Keratinocyte (primary cell): ENCODE data around the gene MOB1B. TPM values are rescaled to one million over a fixed set of nuclear protein-coding genes. Genes with fewer than 3 reads are reported as not detected.
"Not testable (repeated sequence)": the region's sequence is repeated elsewhere in the genome, so short reads cannot be mapped to it uniquely, and the experiment has no call there.

ENCODE experiments used
- DNase-seq: peaks from one replicate; pipeline ENCODE4 v3.0.0-alpha.2; 2011; ENCODE audit warnings: low read depth, missing footprints, low spot score
- FAIRE-seq: peaks from 2 replicates; lab custom pipeline; 2011; peaks lifted over from hg19 to GRCh38; lab: Jason Lieb, UNC
- H2AFZ ChIP-seq: 2 replicates; pipeline ENCODE4 v1.6.0; 2012; ENCODE audit warnings: low read length, control low read depth, inconsistent platforms; ENCODE audit not compliant: control insufficient read depth
- H3K27ac ChIP-seq: 2 replicates; pipeline ENCODE4 v1.5.1; 2011; ENCODE audit warnings: low read length; ENCODE audit not compliant: control insufficient read depth, insufficient read depth
- H3K27me3 ChIP-seq: 3 replicates; pipeline ENCODE4 v1.6.0; 2011; ENCODE audit warnings: low read length; ENCODE audit not compliant: control insufficient read depth, insufficient read depth; ENCODE audit errors: extremely low read depth
- H3K36me3 ChIP-seq, 2 experiments: 2 replicates in 1 of 2; 3 replicates in 1 of 2; pipeline ENCODE4 v1.5.1; 2011; ENCODE audit warnings: low read length in 2 of 2, mild to moderate bottlenecking in 1 of 2; ENCODE audit not compliant: control insufficient read depth in 2 of 2, insufficient read depth in 2 of 2; ENCODE audit errors: extremely low read depth in 1 of 2
- H3K4me1 ChIP-seq: 3 replicates; pipeline ENCODE4 v1.5.1; 2011; ENCODE audit warnings: low read length; ENCODE audit not compliant: control insufficient read depth, insufficient read depth; ENCODE audit errors: extremely low read depth
- H3K4me2 ChIP-seq: 3 replicates; pipeline ENCODE4 v1.6.0; 2011; ENCODE audit warnings: low read depth, low read length; ENCODE audit not compliant: control insufficient read depth, insufficient read depth; ENCODE audit errors: extremely low read depth
- H3K4me3 ChIP-seq, 3 experiments: fragments of 200-600 bp in 1 of 3; sonication (generic) in 1 of 3; 2 replicates in 2 of 3; 3 replicates in 1 of 3; pipeline ENCODE4 v1.5.1; 2011 to 2016; ENCODE audit warnings: low read length in 3 of 3, mild to moderate bottlenecking in 3 of 3, control low read depth in 2 of 3, inconsistent platforms in 1 of 3, low read depth in 1 of 3, mixed read lengths in 1 of 3, mixed run types in 1 of 3, moderate library complexity in 1 of 3; ENCODE audit not compliant: control insufficient read depth in 2 of 3, insufficient read depth in 2 of 3; ENCODE audit errors: extremely low read depth in 1 of 3
- H3K79me2 ChIP-seq: 2 replicates; pipeline ENCODE4 v1.6.0; 2012; ENCODE audit warnings: low read length; ENCODE audit not compliant: control insufficient read depth, insufficient read depth
- H3K9ac ChIP-seq: 3 replicates; pipeline ENCODE4 v1.6.0; 2011; ENCODE audit warnings: low read length; ENCODE audit not compliant: control insufficient read depth, insufficient read depth; ENCODE audit errors: extremely low read depth
- H3K9me1 ChIP-seq: 3 replicates; pipeline ENCODE4 v1.6.0; 2011; ENCODE audit warnings: low read length; ENCODE audit not compliant: control insufficient read depth, insufficient read depth; ENCODE audit errors: extremely low read depth
- H3K9me3 ChIP-seq: 2 replicates; pipeline ENCODE4 v1.5.1; 2012; ENCODE audit warnings: low read depth, low read length; ENCODE audit not compliant: control insufficient read depth
- H4K20me1 ChIP-seq: 3 replicates; pipeline ENCODE4 v1.6.0; 2011; ENCODE audit warnings: low read length; ENCODE audit not compliant: control insufficient read depth, insufficient read depth; ENCODE audit errors: extremely low read depth
- EZH2 ChIP-seq: IDR thresholded peaks from one replicate; pipeline ENCODE4 v1.6.1; 2012; ENCODE audit warnings: inconsistent platforms, mild to moderate bottlenecking, low read length, moderate library complexity
- dilution Hi-C: fragments of 300-500 bp; cut with MboI; formaldehyde crosslinking; loops from one replicate; pipeline ENCODE4 v1.7.0; 2020; ENCODE audit warnings: low sequenced_read_pairs; ENCODE audit not compliant: extremely low pct_ligation_motif_present
- polyA plus RNA-seq, 5 experiments: library from polyadenylated mRNA; depleted of rRNA in 3 of 5; stranded (reverse) in 3 of 5; stranded (forward) in 1 of 5; unstranded in 1 of 5; fragments of >200 nt; gene quantifications; 1 replicate in 1 of 5; 2 replicates in 3 of 5; 3 replicates in 1 of 5; pipeline versions ENCODE4 v1.2.1 to v1.2.3, GENCODE V29; 2011 to 2012; ENCODE audit warnings: missing spikeins in 2 of 5, low read depth in 1 of 5, low replicate concordance in 1 of 5
- TF ChIP-seq, protein P1 (sequence below), 3 experiments: IDR thresholded peaks in 1 of 3; conservative IDR thresholded peaks in 1 of 3; optimal IDR thresholded peaks in 1 of 3; 2 replicates in 2 of 3; 3 replicates in 1 of 3; pipeline versions ENCODE3 to v1.5.1; 2011; ENCODE audit warnings: low read length in 3 of 3, mild to moderate bottlenecking in 3 of 3, moderate library complexity in 2 of 3, control low read depth in 1 of 3, inconsistent platforms in 1 of 3; ENCODE audit not compliant: insufficient read depth in 2 of 3; ENCODE audit errors: extremely low read depth in 1 of 3

Gene MOB1B
- polyA plus RNA-seq, 1 donor (not counting 4 experiments of a cell fraction or from before 2014, with no cell fraction given): 15.6 TPM

GRCh38 chr4:71004281-71004851 is 102.2 kb downstream of the MOB1B start:
- no peak for FAIRE-seq
- Histone ChIP-seq H3K27me3 (no peaks in the 10 kb centered on the region), H2AFZ (no peak overlapping the region), H3K27ac (no peak overlapping the region), H3K9me1 (no peaks in the 10 kb centered on the region), H3K9me3 (no peaks in the 10 kb centered on the region), H3K9ac (no peak overlapping the region), H3K36me3 (no peaks in the 10 kb centered on the region), H3K79me2 (peaks cover 17% of the 10 kb centered on the region), H3K4me3 (no peak overlapping the region), H4K20me1 (no peaks in the 10 kb centered on the region), H3K4me1 (no peaks in the 10 kb centered on the region), H3K4me2 (no peak overlapping the region)
- dilution Hi-C loops: no loop called here
- DNase-seq: no peak
- TF ChIP-seq, protein P1, sequence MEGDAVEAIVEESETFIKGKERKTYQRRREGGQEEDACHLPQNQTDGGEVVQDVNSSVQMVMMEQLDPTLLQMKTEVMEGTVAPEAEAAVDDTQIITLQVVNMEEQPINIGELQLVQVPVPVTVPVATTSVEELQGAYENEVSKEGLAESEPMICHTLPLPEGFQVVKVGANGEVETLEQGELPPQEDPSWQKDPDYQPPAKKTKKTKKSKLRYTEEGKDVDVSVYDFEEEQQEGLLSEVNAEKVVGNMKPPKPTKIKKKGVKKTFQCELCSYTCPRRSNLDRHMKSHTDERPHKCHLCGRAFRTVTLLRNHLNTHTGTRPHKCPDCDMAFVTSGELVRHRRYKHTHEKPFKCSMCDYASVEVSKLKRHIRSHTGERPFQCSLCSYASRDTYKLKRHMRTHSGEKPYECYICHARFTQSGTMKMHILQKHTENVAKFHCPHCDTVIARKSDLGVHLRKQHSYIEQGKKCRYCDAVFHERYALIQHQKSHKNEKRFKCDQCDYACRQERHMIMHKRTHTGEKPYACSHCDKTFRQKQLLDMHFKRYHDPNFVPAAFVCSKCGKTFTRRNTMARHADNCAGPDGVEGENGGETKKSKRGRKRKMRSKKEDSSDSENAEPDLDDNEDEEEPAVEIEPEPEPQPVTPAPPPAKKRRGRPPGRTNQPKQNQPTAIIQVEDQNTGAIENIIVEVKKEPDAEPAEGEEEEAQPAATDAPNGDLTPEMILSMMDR (optimal IDR thresholded peaks at IDR 0.05 in 1 of 3, IDR thresholded peaks at IDR 0.05 in 1 of 3, conservative IDR thresholded peaks at IDR 0.05 in 1 of 3; ENCODE audit: extremely low read depth in 1 of 3, insufficient read depth in 2 of 3, low read length in 3 of 3): no peak

DNA sequence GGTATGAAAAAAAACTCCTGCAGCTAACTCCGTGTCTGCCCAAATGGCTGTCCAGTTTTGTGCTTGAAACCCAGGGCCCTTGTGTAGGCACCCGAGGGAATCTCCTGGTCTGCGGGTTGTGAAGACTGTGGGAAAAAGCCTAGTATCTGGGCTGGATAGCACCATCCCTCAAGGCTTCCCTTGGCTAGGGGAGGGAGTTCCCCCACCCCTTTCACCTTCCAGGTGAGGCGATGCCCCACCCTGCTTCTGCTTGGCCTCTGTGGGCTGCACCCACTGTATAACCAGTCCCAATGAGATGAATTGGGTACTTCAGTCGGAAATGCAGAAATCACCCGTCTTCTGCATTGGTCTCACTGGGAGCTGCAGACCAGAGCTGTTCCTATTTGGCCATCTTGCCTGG is 102.9 kb downstream of the MOB1B start:
- H3K4me1 ChIP-seq, H3K4me2 ChIP-seq, H3K27me3 ChIP-seq, DNase-seq, H3K36me3 ChIP-seq, H3K4me3 ChIP-seq, H3K9me1 ChIP-seq, dilution Hi-C loops, H4K20me1 ChIP-seq, H2AFZ ChIP-seq, FAIRE-seq, H3K27ac ChIP-seq, H3K9me3 ChIP-seq, H3K9ac ChIP-seq: not testable (repeated sequence)
- H3K79me2 ChIP-seq: peaks cover 15% of the 10 kb centered on the region

GRCh38 chr4:71006203-71006907 is 104.2 kb downstream of the MOB1B start:
- no peak for FAIRE-seq
- TF ChIP-seq, protein P1 (optimal IDR thresholded peaks at IDR 0.05 in 1 of 3, IDR thresholded peaks at IDR 0.05 in 1 of 3, conservative IDR thresholded peaks at IDR 0.05 in 1 of 3; ENCODE audit: extremely low read depth in 1 of 3, insufficient read depth in 2 of 3, low read length in 3 of 3): no peak
- no peak for TF ChIP-seq EZH2
- dilution Hi-C loops: no loop called here

More at GRCh38 chr4:71006203-71006907, 104.2 kb downstream of the MOB1B start:
- peaks cover 6% of the 10 kb centered on the region for H3K4me1 ChIP-seq
- no peaks in the 10 kb centered on the region for H4K20me1 ChIP-seq
- no peaks in the 10 kb centered on the region for H3K27me3 ChIP-seq
- H3K9me3 ChIP-seq: no peaks in the 10 kb centered on the region
- no peak for DNase-seq
- no peak overlapping the region for H3K4me2 ChIP-seq
- no peaks in the 10 kb centered on the region for H3K9me1 ChIP-seq
- H3K79me2 ChIP-seq: peaks cover 9% of the 10 kb centered on the region
- H3K4me3 ChIP-seq: no peak overlapping the region
- no peak overlapping the region for H3K27ac ChIP-seq
- H2AFZ ChIP-seq: no peak overlapping the region
- H3K36me3 ChIP-seq: no peaks in the 10 kb centered on the region
- H3K9ac ChIP-seq: no peak overlapping the region
